NCI-H2107 treated with DMSO at 0.1 percent for 48 hours (cell line): ENCODE results near the gene AGFG1.
A peak's percentile ranks its signal among the peaks of the same experiment; 100 is the strongest.

ENCODE experiments used
- DNase-seq: peaks from one replicate; lab custom pipeline; 2025; ENCODE audit not compliant: unreplicated experiment; lab: John Stamatoyannopoulos, UW

The AGFG1 gene

GRCh38 chr2:227471924-227472264 lies at the start of gene AGFG1:
Gene AGFG1, plus strand, starts transcription at chr2:227472156. Its CDS starts 266 bp downstream, at chr2:227472422.
- peak; percentile 36 for DNase-seq

GRCh38 chr2:227423656-227424499 lies 48.1 kb upstream of the AGFG1 start:
- no peak for DNase-seq

- DNase-seq = no peak
Observed at GRCh38 chr2:227428731-227429285, 43.1 kb upstream of the AGFG1 start.

GRCh38 chr2:227430639-227431038 lies 41.3 kb upstream of the AGFG1 start:
- no peak for DNase-seq

GRCh38 chr2:227433171-227433570 lies 38.8 kb upstream of the AGFG1 start:
- no peak for DNase-seq

GRCh38 chr2:227436436-227437174 lies 35.4 kb upstream of the AGFG1 start:
- DNase-seq = no peak

- DNase-seq = no peak
Observed at GRCh38 chr2:227439214-227439613, 32.7 kb upstream of the AGFG1 start.

- no peak for DNase-seq
Observed at GRCh38 chr2:227442639-227443038, 29.3 kb upstream of the AGFG1 start.

GRCh38 chr2:227443889-227444568 lies 27.9 kb upstream of the AGFG1 start:
- no peak for DNase-seq

- no peak for DNase-seq
Observed at GRCh38 chr2:227447606-227448005, 24.4 kb upstream of the AGFG1 start.

GRCh38 chr2:227450311-227450841 lies 21.6 kb upstream of the AGFG1 start:
- DNase-seq = no peak

GRCh38 chr2:227450926-227451654 lies 20.9 kb upstream of the AGFG1 start:
- no peak for DNase-seq

GRCh38 chr2:227451655-227451992 lies 20.3 kb upstream of the AGFG1 start:
- no peak for DNase-seq

- DNase-seq = no peak
Observed at GRCh38 chr2:227453810-227454209, 18.1 kb upstream of the AGFG1 start.

- DNase-seq = no peak
Observed at GRCh38 chr2:227454323-227454860, 17.6 kb upstream of the AGFG1 start.

GRCh38 chr2:227455200-227455599 lies 16.8 kb upstream of the AGFG1 start:
- no peak for DNase-seq

- no peak for DNase-seq
Observed at GRCh38 chr2:227456102-227456501, 15.9 kb upstream of the AGFG1 start.

- no peak for DNase-seq
Observed at GRCh38 chr2:227456772-227457171, 15.2 kb upstream of the AGFG1 start.

GRCh38 chr2:227460070-227460485 lies 11.9 kb upstream of the AGFG1 start:
- peak; percentile 9 for DNase-seq

- DNase-seq = no peak
Observed at GRCh38 chr2:227460833-227461232, 11.1 kb upstream of the AGFG1 start.
